LNCaP clone FGC (cell line): ENCODE results near the gene AGBL4.
A peak's percentile ranks its signal among the peaks of the same experiment; 100 is the strongest.

Experiments
- DNase-seq: peaks from one replicate; pipeline ENCODE4 v3.0.0-alpha.2; 2011; ENCODE audit warnings: low read depth
- H3K4me3 ChIP-seq: 2 replicates; pipeline ENCODE4 v1.5.1; 2011; ENCODE audit warnings: mild to moderate bottlenecking, low read depth, low read length, control low read depth
- CTCF ChIP-seq: IDR thresholded peaks from 2 replicates; pipeline ENCODE4 v1.5.1; 2012; ENCODE audit warnings: mild to moderate bottlenecking; ENCODE audit not compliant: control insufficient read depth, insufficient read depth; ENCODE audit errors: extremely low read depth

AGBL4 gene

GRCh38 chr1:48875552-48876329, 1148.0 kb downstream of the AGBL4 start:
- no peak for DNase-seq
- TF ChIP-seq CTCF: no peak

GRCh38 chr1:48873944-48874343, 1149.8 kb downstream of the AGBL4 start:
- no peak for DNase-seq
- H3K4me3 ChIP-seq: no peak overlapping the region
- TF ChIP-seq CTCF: no peak

More at GRCh38 chr1:48875552-48876329, 1148.0 kb downstream of the AGBL4 start:
- H3K4me3 ChIP-seq: no peak overlapping the region

- TF ChIP-seq CTCF: peak; percentile 74
- no peak for DNase-seq
- H3K4me3 ChIP-seq: no peak overlapping the region
These were observed 1153.2 kb downstream of the AGBL4 start for GRCh38 chr1:48870596-48870995.

- TF ChIP-seq CTCF: peak; percentile 40
- DNase-seq: no peak
- no peak overlapping the region for H3K4me3 ChIP-seq
These were observed 1154.4 kb downstream of the AGBL4 start for GRCh38 chr1:48869116-48869893.

- no peak overlapping the region for H3K4me3 ChIP-seq
- DNase-seq: no peak
- TF ChIP-seq CTCF: no peak
These were observed 1158.8 kb downstream of the AGBL4 start for GRCh38 chr1:48864913-48865312.

- no peak overlapping the region for H3K4me3 ChIP-seq
- TF ChIP-seq CTCF: no peak
- no peak for DNase-seq
These were observed 1164.3 kb downstream of the AGBL4 start for GRCh38 chr1:48859456-48859855.
